DND-41 (cell line): ENCODE data around the gene TSPAN14.

ENCODE experiments used
- EZH2 ChIP-seq: IDR thresholded peaks from 3 replicates; pipeline ENCODE4 v1.6.1; 2012; ENCODE audit warnings: borderline replicate concordance, low read depth, mild to moderate bottlenecking, moderate library complexity, low read length, inconsistent platforms; ENCODE audit not compliant: severe bottlenecking
- TF ChIP-seq, protein P1 (sequence below): IDR thresholded peaks from 2 replicates; pipeline ENCODE4 v1.5.1; 2012; ENCODE audit warnings: borderline replicate concordance, low read length, moderate library complexity, mild to moderate bottlenecking; ENCODE audit not compliant: poor library complexity, severe bottlenecking; ENCODE audit errors: extremely low read depth

DNA sequence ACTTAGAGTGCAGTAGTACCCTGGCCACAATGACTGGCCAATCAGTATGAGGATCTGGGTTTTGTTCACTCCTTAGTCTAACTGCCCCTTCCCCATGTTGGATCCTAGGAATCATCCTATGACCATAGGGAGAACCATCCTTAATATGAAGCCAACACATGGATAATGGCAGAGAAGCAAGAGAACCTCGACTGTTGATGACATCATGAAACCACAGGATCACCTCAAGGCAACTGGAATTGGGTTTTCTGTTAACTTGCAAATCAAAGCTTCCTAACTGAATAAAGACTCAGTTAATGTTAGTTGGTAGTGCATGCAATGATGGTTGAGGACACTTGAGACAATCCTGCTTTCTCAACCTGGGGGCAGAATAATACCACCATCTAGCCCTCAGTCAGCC lies 49.1 kb upstream of the TSPAN14 start:
- TF ChIP-seq, protein P1, sequence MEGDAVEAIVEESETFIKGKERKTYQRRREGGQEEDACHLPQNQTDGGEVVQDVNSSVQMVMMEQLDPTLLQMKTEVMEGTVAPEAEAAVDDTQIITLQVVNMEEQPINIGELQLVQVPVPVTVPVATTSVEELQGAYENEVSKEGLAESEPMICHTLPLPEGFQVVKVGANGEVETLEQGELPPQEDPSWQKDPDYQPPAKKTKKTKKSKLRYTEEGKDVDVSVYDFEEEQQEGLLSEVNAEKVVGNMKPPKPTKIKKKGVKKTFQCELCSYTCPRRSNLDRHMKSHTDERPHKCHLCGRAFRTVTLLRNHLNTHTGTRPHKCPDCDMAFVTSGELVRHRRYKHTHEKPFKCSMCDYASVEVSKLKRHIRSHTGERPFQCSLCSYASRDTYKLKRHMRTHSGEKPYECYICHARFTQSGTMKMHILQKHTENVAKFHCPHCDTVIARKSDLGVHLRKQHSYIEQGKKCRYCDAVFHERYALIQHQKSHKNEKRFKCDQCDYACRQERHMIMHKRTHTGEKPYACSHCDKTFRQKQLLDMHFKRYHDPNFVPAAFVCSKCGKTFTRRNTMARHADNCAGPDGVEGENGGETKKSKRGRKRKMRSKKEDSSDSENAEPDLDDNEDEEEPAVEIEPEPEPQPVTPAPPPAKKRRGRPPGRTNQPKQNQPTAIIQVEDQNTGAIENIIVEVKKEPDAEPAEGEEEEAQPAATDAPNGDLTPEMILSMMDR, result no peak
- TF ChIP-seq EZH2, result no peak
